OCI-LY7 (cell line): ENCODE measurements around the gene ARIH2. TPM values are rescaled to one million over a fixed set of nuclear protein-coding genes. Genes with fewer than 3 reads are reported as not detected.
"Not testable (repeated sequence)": the region's sequence is repeated elsewhere in the genome, so short reads cannot be mapped to it uniquely, and the experiment has no call there.

Experiments used
- BruUV-seq: library from RNA; stranded (reverse); fragments of 400-500 nt; replicated peaks from 2 replicates; lab custom pipeline; 2021; lab: Mats Ljungman, UMichigan
- CTCF ChIA-PET: fragments of 300-600 bp; sonication (Branson Sonifier 250); formaldehyde crosslinking; loops from one replicate; lab custom pipeline; 2022; ENCODE audit warnings: antibody characterized with exemption; ENCODE audit not compliant: unreplicated experiment; lab: Charles Lee
- POLR2A ChIA-PET: fragments of 300-600 bp; sonication (Branson Sonifier 250); formaldehyde crosslinking; loops from one replicate; lab custom pipeline; 2022; ENCODE audit warnings: antibody characterized with exemption; lab: Charles Lee
- DNase-seq: peaks from one replicate; pipeline ENCODE4 v3.0.0-alpha.2; 2015; ENCODE audit warnings: low spot score
- H2AFZ ChIP-seq: fragments of 200-600 bp; sonication (generic), shearing (Covaris generic); 2 replicates; pipeline ENCODE4 v1.6.1; 2014; ENCODE audit warnings: mild to moderate bottlenecking, antibody characterized with exemption, low read length, moderate library complexity
- H3K27ac ChIP-seq: fragments of 200-600 bp; sonication (generic); 2 replicates; pipeline ENCODE4 v1.5.1; 2014; ENCODE audit warnings: mixed run types, low read depth, mild to moderate bottlenecking, moderate library complexity, low read length, inconsistent platforms; ENCODE audit not compliant: poor library complexity, severe bottlenecking
- H3K36me3 ChIP-seq: fragments of 200-600 bp; sonication (generic); 2 replicates; pipeline ENCODE4 v1.6.1; 2014; ENCODE audit warnings: mild to moderate bottlenecking, antibody characterized with exemption, low read length, moderate library complexity, mixed read lengths; ENCODE audit not compliant: insufficient read depth
- H3K4me1 ChIP-seq: fragments of 200-600 bp; sonication (generic); 2 replicates; pipeline ENCODE4 v1.5.1; 2014; ENCODE audit warnings: mild to moderate bottlenecking, low read length; ENCODE audit not compliant: insufficient read depth, poor library complexity, severe bottlenecking
- H3K4me2 ChIP-seq: fragments of 200-600 bp; sonication (generic); 2 replicates; pipeline ENCODE4 v1.6.1; 2014; ENCODE audit warnings: mild to moderate bottlenecking, low read length
- H3K4me3 ChIP-seq: fragments of 200-600 bp; sonication (generic); 2 replicates; pipeline ENCODE4 v1.5.1; 2014; ENCODE audit warnings: mild to moderate bottlenecking, low read depth, low read length; ENCODE audit not compliant: poor library complexity, severe bottlenecking
- H3K79me2 ChIP-seq: fragments of 200-600 bp; sonication (generic); 2 replicates; pipeline ENCODE4 v1.6.1; 2016; ENCODE audit warnings: low read depth, mild to moderate bottlenecking, low read length, moderate library complexity, mixed read lengths; ENCODE audit not compliant: insufficient read depth
- H3K9me2 ChIP-seq: fragments of 200-600 bp; sonication (generic); 2 replicates; pipeline ENCODE4 v1.6.1; 2016; ENCODE audit warnings: mild to moderate bottlenecking, low read length, mixed read lengths; ENCODE audit not compliant: insufficient read depth
- H3K9me3 ChIP-seq: fragments of 200-600 bp; sonication (generic); 2 replicates; pipeline ENCODE4 v1.6.1; 2014; ENCODE audit warnings: mild to moderate bottlenecking, mixed run types, low read length, mixed read lengths
- H4K20me1 ChIP-seq: fragments of 200-600 bp; sonication (generic); 2 replicates; pipeline ENCODE4 v1.6.1; 2014; ENCODE audit warnings: mild to moderate bottlenecking, antibody characterized with exemption, low read length, moderate library complexity, mixed read lengths; ENCODE audit not compliant: insufficient read depth
- EZH2phosphoT487 ChIP-seq: fragments of 200-600 bp; sonication (generic); IDR thresholded peaks from 2 replicates; pipeline ENCODE4 v1.6.1; 2018; ENCODE audit warnings: low read depth, borderline replicate concordance, mild to moderate bottlenecking, mixed run types, antibody characterized with exemption, low read length, moderate library complexity, mixed read lengths
- intact Hi-C: fragments of 100-400 bp; cut with micrococcal nuclease; formaldehyde crosslinking; loops from one replicate; pipeline ENCODE4 v1.10.0; 2022; ENCODE audit not compliant: unreplicated experiment
- total RNA-seq, 2 experiments: library from RNA; depleted of rRNA in 1 of 2; stranded (reverse); fragments of >200 nt in 1 of 2; shearing (Covaris generic) in 1 of 2; gene quantifications; 2 replicates each; pipeline ENCODE4 v1.2.3, GENCODE V29; 2014 to 2022
- TF ChIP-seq, protein P1 (sequence below): fragments of 200-600 bp; sonication (generic); conservative IDR thresholded peaks from 2 replicates; pipeline ENCODE4 v1.5.1; 2014; ENCODE audit warnings: mild to moderate bottlenecking, antibody characterized with exemption, low read length, moderate library complexity, mixed read lengths

Gene ARIH2
- total RNA-seq, 2 experiments from 2014 or later, result 124 to 131 TPM

DNA sequence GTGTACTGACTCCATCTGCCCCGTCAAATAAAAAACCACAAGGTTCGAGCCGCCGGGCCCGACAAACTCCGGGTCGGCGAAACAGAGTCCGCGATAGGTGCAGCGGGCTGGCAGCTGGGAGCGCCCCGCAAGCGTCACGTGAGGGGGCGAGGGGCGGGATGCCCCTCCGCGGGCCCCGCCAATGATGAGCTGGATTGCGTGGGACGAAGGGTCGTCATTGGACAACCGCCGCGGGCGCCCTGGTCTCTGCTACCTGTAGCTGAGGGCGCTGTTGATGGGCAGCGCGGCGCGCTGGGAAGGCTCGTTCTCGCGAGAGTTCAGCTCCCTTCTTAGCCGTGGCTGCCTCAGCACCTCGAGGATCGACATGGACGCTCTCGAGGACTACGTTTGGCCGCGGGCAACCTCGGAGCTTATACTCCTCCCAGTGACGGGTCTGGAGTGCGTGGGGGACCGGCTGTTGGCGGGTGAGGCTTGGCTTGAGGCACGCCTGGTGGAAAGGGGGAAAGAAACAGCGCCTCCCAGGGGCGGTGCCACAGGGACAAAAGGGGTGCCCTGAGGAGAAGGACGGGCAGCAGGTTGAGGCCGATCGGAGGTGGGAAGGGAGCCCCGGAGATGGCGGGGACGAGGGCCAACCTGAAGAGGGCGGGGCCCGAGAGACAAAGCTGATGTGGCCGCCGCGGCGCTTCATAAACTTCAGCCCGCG lies 88.6 kb downstream of the ARIH2 start, which contains the start of gene WDR6:
TSS of gene WDR6 (plus strand) at position 324 of the 703 bp plus-strand sequence. CDS start at position 365, 41 bp downstream.
- H2AFZ ChIP-seq, result peak within 1 kb of the TSS; percentile 49
- peaks cover 9% of the 10 kb centered on the region; the same call in 1 of the 2 replicates for H4K20me1 ChIP-seq
- H3K36me3 ChIP-seq, result peaks cover 15% of the 10 kb centered on the region
- intact Hi-C loops, result loop anchor here (2.0 to 5.0 kb wide), 2 partner anchors 16 to 85 kb away; partner anchors contain the start of genes P4HTM and QRICH1
- BruUV-seq, result no TSS peak
- peak within 1 kb of the TSS; percentile 78 for H3K4me3 ChIP-seq
- peaks cover 21% of the 10 kb centered on the region; the same call in 1 of the 2 replicates for H3K79me2 ChIP-seq
- no peak for TF ChIP-seq EZH2phosphoT487
- TF ChIP-seq, protein P1, sequence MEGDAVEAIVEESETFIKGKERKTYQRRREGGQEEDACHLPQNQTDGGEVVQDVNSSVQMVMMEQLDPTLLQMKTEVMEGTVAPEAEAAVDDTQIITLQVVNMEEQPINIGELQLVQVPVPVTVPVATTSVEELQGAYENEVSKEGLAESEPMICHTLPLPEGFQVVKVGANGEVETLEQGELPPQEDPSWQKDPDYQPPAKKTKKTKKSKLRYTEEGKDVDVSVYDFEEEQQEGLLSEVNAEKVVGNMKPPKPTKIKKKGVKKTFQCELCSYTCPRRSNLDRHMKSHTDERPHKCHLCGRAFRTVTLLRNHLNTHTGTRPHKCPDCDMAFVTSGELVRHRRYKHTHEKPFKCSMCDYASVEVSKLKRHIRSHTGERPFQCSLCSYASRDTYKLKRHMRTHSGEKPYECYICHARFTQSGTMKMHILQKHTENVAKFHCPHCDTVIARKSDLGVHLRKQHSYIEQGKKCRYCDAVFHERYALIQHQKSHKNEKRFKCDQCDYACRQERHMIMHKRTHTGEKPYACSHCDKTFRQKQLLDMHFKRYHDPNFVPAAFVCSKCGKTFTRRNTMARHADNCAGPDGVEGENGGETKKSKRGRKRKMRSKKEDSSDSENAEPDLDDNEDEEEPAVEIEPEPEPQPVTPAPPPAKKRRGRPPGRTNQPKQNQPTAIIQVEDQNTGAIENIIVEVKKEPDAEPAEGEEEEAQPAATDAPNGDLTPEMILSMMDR, result peak; percentile 73
- H3K9me3 ChIP-seq, result no peaks in the 10 kb centered on the region
- H3K4me2 ChIP-seq, result peak within 1 kb of the TSS; percentile 99
- H3K27ac ChIP-seq, result peak within 1 kb of the TSS; percentile 74
- DNase-seq, result peak; percentile 99
- ChIA-PET CTCF (interaction anchor here (0.6 to 1.4 kb wide), 6 partner anchors 10 to 96 kb away, joined by 3 to 9 read pairs (median 4); no protein-coding TSS in a partner anchor), POLR2A (interaction anchor here (0.6 to 3.2 kb wide), 13 partner anchors 10 to 97 kb away, joined by 3 to 42 read pairs (median 4); partner anchors contain the start of genes DALRD3, IMPDH2, NDUFAF3 and P4HTM)
- no peaks in the 10 kb centered on the region for H3K9me2 ChIP-seq
- peaks cover 18% of the 10 kb centered on the region for H3K4me1 ChIP-seq

DNA sequence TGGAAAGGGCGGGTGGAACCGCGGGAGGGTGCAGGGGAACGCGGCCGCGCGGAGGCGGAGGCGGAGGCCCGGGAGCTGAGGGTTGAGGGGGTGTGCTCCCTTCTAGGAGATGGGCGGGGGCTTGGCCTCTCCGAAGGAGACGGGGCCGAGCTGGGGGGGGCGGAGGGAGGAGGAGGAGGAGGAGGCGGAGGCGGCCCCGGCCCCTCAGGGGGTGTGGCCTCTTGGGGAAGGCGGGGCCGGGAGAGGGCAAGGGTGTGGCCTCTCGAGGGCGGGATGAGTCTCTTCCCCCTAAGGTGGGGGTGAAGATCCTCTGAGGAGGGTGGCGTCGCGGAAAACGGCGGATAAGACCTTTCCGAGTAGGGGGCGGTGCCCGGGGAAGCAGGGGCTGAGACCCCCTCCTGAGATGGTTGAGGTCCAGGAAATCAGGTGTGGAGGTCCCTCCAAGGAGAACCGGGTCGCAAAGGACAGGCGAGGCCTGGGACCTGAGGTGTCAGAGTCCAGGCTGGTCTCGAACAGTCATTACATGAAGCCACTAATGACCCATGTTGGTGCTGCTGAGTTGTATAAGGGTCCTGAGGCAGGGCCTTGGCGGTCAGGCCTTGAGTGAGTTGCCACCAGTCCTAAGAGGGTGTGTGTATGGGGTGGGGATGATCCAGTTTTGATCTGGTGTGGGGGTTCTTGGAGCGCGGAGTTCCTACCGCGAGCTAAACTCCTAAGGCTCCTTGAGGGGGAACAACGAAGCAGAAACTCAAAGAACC lies 89.3 kb downstream of the ARIH2 start:
- peak overlapping the region; percentile 99 for H3K4me2 ChIP-seq
- H3K9me3 ChIP-seq, result no peaks in the 10 kb centered on the region
- ChIA-PET CTCF (interaction anchor here (1.0 to 1.4 kb wide), 3 partner anchors 10 to 20 kb away, joined by 3 to 9 read pairs (median 9); no protein-coding TSS in a partner anchor), POLR2A (interaction anchor here (0.5 to 3.2 kb wide), 11 partner anchors 12 to 1030 kb away, joined by 3 to 42 read pairs (median 4); partner anchors contain the start of genes IMPDH2, NDUFAF3, P4HTM and QARS1)
- peaks cover 9% of the 10 kb centered on the region; the same call in 1 of the 2 replicates for H4K20me1 ChIP-seq
- TF ChIP-seq EZH2phosphoT487, result no peak
- TF ChIP-seq, protein P1, result no peak
- H3K27ac ChIP-seq, result peak overlapping the region; percentile 74
- H3K36me3 ChIP-seq, result peaks cover 21% of the 10 kb centered on the region
- H3K9me2 ChIP-seq, result no peaks in the 10 kb centered on the region
- BruUV-seq, result no TSS peak
- peaks cover 18% of the 10 kb centered on the region for H3K4me1 ChIP-seq
- intact Hi-C loops, result loop anchor here (2.0 to 5.0 kb wide), 2 partner anchors 17 to 84 kb away; partner anchors contain the start of genes P4HTM and QRICH1
- H3K79me2 ChIP-seq, result peaks cover 21% of the 10 kb centered on the region; the same call in 1 of the 2 replicates
- DNase-seq, result peak; percentile 93
- H2AFZ ChIP-seq, result peak overlapping the region; percentile 35; the same call in 1 of the 2 replicates
- peak overlapping the region; percentile 78 for H3K4me3 ChIP-seq

DNA sequence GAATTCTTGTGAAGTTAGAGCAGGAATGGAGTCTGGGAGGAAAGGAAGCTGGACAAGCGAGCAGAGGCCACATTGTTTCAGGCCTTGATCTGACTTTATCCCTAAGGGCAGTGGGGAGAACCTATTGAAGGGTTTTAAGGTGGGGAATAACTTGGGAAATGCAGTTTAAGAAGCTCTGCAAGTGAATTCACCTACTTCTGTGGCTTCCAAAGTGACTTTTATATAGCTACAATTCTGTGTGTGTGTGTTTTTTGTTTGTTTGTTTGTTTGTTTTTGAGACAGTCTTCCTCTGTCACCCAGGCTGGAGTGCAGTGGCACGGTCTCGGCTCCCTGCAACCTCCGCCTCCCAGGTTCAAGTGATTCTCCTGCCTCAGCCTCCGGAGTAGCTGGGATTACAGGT lies 90.0 kb downstream of the ARIH2 start:
- BruUV-seq, CTCF ChIA-PET, DNase-seq, H3K9me3 ChIP-seq, H2AFZ ChIP-seq, H4K20me1 ChIP-seq, H3K9me2 ChIP-seq: not testable (repeated sequence)
- Histone ChIP-seq H3K79me2 (peaks cover 21% of the 10 kb centered on the region; the same call in 1 of the 2 replicates), H3K27ac (peak overlapping the region; percentile 3), H3K36me3 (peaks cover 28% of the 10 kb centered on the region), H3K4me2 (peak overlapping the region; percentile 99), H3K4me1 (peaks cover 18% of the 10 kb centered on the region), H3K4me3 (peak overlapping the region; percentile 78)
- intact Hi-C loops, result loop anchor here (5.0 kb wide), 1 partner anchor 84 kb away; the partner anchor contains the start of gene QRICH1
- POLR2A ChIA-PET, result interaction anchor here (0.7 to 3.2 kb wide), 3 partner anchors 13 to 694 kb away, joined by 3 to 42 read pairs (median 3); partner anchors contain the start of gene NDUFAF3
